K562 (cell line): ENCODE measurements around the gene LASP1NB.

Experiments used
- ASH1L ChIP-seq: fragments of 450-650 bp; IDR thresholded peaks from 2 replicates; pipeline ENCODE4 v1.6.1; 2018; ENCODE audit warnings: borderline replicate concordance, mild to moderate bottlenecking, low read depth; ENCODE audit not compliant: partially characterized antibody
- CBX3 ChIP-seq, 2 experiments: IDR thresholded peaks; 1 replicate in 1 of 2; 2 replicates in 1 of 2; pipeline ENCODE4 v1.6.1; 2012; ENCODE audit warnings: inconsistent platforms in 2 of 2, low read length in 2 of 2, borderline replicate concordance in 1 of 2, control low read depth in 1 of 2
- CHD2 ChIP-seq: IDR thresholded peaks from 2 replicates; pipeline ENCODE4 v1.6.1; 2011; ENCODE audit warnings: low read depth, low read length
- ETV1 ChIP-seq: fragments of 450-650 bp; conservative IDR thresholded peaks from 2 replicates; pipeline ENCODE4 v1.6.1; 2016; ENCODE audit warnings: missing genetic modification characterization, control low read depth, low read depth, missing compliant biosample characterization
- MYC ChIP-seq, 2 experiments: fragments of 250-450 bp in 1 of 2; sonication (Bioruptor Pico) in 1 of 2; IDR thresholded peaks; 2 replicates each; pipeline versions ENCODE4 v1.5.1 to v1.6.1; 2012 to 2021; ENCODE audit warnings: low read depth in 2 of 2, borderline replicate concordance in 1 of 2, improper control_type of control experiment in 1 of 2, low read length in 1 of 2, mild to moderate bottlenecking in 1 of 2, moderate library complexity in 1 of 2
- NR2F6 ChIP-seq: fragments of 450-650 bp; formaldehyde crosslinking; IDR thresholded peaks from 2 replicates; pipeline ENCODE4 v1.4.0; 2020; ENCODE audit warnings: mild to moderate bottlenecking
- SPI1 ChIP-seq: IDR thresholded peaks from 2 replicates; pipeline ENCODE4 v1.6.1; 2011; ENCODE audit warnings: low read depth, low read length, control low read depth, borderline replicate concordance
- SREBF2 ChIP-seq: sonication (generic); formaldehyde crosslinking; IDR thresholded peaks from 2 replicates; pipeline ENCODE4 v1.4.0; 2020; ENCODE audit warnings: mild to moderate bottlenecking, missing genetic modification reagents
- THRAP3 ChIP-seq: fragments of 450-650 bp; IDR thresholded peaks from 2 replicates; pipeline ENCODE4 v1.6.1; 2016; ENCODE audit warnings: mild to moderate bottlenecking, inconsistent platforms, borderline replicate concordance
- TRIM24 ChIP-seq, 2 experiments: fragments of 450-650 bp; IDR thresholded peaks; 2 replicates each; pipeline ENCODE4 v1.6.1; 2016
- TSC22D4 ChIP-seq: fragments of 450-650 bp; IDR thresholded peaks from 2 replicates; pipeline ENCODE4 v1.6.1; 2016; ENCODE audit warnings: missing genetic modification characterization, missing biosample characterization, control low read depth
- ZBTB40 ChIP-seq, 2 experiments: fragments of 450-650 bp in 1 of 2; sonication (generic) in 1 of 2; formaldehyde crosslinking in 1 of 2; IDR thresholded peaks; 2 replicates each; pipeline versions ENCODE4 v1.7.1 to v1.9.0; 2016 to 2022; ENCODE audit warnings: inconsistent platforms in 1 of 2, mild to moderate bottlenecking in 1 of 2, missing genetic modification reagents in 1 of 2
- ZFP30 ChIP-seq: fragments of 250-450 bp; sonication (Bioruptor Pico); IDR thresholded peaks from 2 replicates; pipeline ENCODE4 v1.8.0; 2022; ENCODE audit warnings: moderate library complexity, mild to moderate bottlenecking, inconsistent platforms, borderline replicate concordance
- ZNF232 ChIP-seq: sonication (generic); formaldehyde crosslinking; IDR thresholded peaks from 2 replicates; pipeline ENCODE4 v1.8.0; 2022; ENCODE audit warnings: mild to moderate bottlenecking, missing genetic modification reagents
- ZNF444 ChIP-seq: fragments of 250-450 bp; sonication (Bioruptor Pico); IDR thresholded peaks from 2 replicates; pipeline ENCODE4 v1.4.0; 2020; ENCODE audit warnings: mild to moderate bottlenecking, moderate library complexity
- ZNF830 ChIP-seq: fragments of 250-450 bp; sonication (Bioruptor Pico); IDR thresholded peaks from 2 replicates; pipeline ENCODE4 v1.5.0; 2021; ENCODE audit warnings: mild to moderate bottlenecking
- ZSCAN32 ChIP-seq: fragments of 450-650 bp; formaldehyde crosslinking; IDR thresholded peaks from 2 replicates; pipeline ENCODE4 v1.4.0; 2020; ENCODE audit warnings: mild to moderate bottlenecking, moderate library complexity
- TF ChIP-seq, protein P1 (sequence below): fragments of 250-450 bp; sonication (Bioruptor Pico); IDR thresholded peaks from 2 replicates; pipeline ENCODE4 v1.5.0; 2021
- TF ChIP-seq, protein P2 (sequence below): fragments of 250-450 bp; sonication (Bioruptor Pico); IDR thresholded peaks from 2 replicates; pipeline ENCODE4 v1.8.0; 2022; ENCODE audit warnings: moderate library complexity, mild to moderate bottlenecking, inconsistent platforms

LASP1NB gene

DNA sequence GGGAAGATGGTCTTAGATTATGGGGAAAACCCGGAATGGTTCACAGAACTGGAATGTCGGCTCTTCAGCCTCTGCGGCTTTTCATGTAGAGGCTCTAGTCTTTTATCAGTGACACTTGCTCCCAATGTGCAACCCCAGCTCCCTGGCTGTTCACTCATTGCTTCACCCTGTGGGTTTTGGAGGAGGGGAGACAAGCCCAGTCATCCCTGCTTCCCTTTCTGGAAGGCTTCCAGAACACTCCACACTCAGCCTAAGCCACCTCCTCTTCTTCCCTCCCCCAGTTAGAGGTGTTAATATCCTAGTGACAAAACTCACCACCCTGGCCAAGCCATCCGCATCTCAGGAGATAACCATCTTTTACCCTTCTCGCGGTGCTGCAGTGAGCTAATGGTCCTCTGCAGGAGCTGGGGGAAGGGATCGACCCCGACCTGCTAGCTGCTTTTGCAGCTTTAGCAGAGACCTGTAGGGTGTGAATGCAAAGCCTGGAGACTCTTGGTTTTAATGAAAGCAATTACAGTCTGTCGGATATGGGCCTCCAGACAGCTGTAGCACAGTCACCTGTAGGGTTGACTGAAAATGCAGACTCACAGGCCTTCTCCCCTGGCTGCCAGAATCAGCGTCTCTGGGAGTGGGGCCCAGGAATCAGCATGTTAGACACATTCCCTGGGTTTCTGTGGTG lies 24.3 kb upstream of the LASP1NB start (continued):
- TF ChIP-seq SPI1 (no peak), NR2F6 (CRISPR knock-in tag) (no peak), ZSCAN32 (CRISPR knock-in tag) (no peak), ASH1L (no peak), TSC22D4 (no peak), MYC (IDR thresholded peaks at IDR 0.05; ENCODE audit: low read depth, low read length) (peak; percentile 18; the same call in 1 of the 2 replicates), MYC (CRISPR knock-in tag; IDR thresholded peaks at IDR 0.05; ENCODE audit: borderline replicate concordance, low read depth) (no peak), ZNF232 (CRISPR knock-in tag) (no peak), ZNF830 (CRISPR knock-in tag) (no peak), ZNF444 (CRISPR knock-in tag) (no peak), TRIM24 (IDR thresholded peaks at IDR 0.05) (peak in 1 of 2 experiments; percentile 40; a peak in 1 of 4 replicates), CBX3 (IDR thresholded peaks at IDR 0.05; ENCODE audit: borderline replicate concordance in 1 of 2, low read length in 2 of 2) (no peak), ZBTB40 (IDR thresholded peaks at IDR 0.05) (no peak), ZBTB40 (CRISPR knock-in tag; IDR thresholded peaks at IDR 0.05) (no peak), ETV1 (no peak), ZFP30 (CRISPR knock-in tag) (no peak), THRAP3 (no peak), CHD2 (peak; percentile 84; the same call in 1 of the 2 replicates), SREBF2 (CRISPR knock-in tag) (no peak)
- TF ChIP-seq, protein P1, sequence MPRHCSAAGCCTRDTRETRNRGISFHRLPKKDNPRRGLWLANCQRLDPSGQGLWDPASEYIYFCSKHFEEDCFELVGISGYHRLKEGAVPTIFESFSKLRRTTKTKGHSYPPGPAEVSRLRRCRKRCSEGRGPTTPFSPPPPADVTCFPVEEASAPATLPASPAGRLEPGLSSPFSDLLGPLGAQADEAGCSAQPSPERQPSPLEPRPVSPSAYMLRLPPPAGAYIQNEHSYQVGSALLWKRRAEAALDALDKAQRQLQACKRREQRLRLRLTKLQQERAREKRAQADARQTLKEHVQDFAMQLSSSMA: no peak
- TF ChIP-seq, protein P2, sequence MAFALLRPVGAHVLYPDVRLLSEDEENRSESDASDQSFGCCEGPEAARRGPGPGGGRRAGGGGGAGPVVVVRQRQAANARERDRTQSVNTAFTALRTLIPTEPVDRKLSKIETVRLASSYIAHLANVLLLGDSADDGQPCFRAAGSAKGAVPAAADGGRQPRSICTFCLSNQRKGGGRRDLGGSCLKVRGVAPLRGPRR (CRISPR knock-in tag): no peak
